Lower leg skin (tissue), 4 donors: ENCODE measurements around the gene C1QL4. TPM values are rescaled to one million over a fixed set of nuclear protein-coding genes. Genes with fewer than 3 reads are reported as not detected.

Source experiments
- DNase-seq, 2 donors: peaks; one replicate each; pipeline ENCODE4 v3.0.0-alpha.2; 2019; ENCODE audit warnings: low spot score in 2 of 2
- H3K4me3 ChIP-seq: fragments of 200-600 bp; sonication (generic); 2 replicates; pipeline ENCODE4 v1.5.1; 2017; ENCODE audit warnings: mild to moderate bottlenecking, low read depth; ENCODE audit not compliant: poor library complexity, severe bottlenecking
- POLR2A ChIP-seq, 2 donors: fragments of 450-650 bp; IDR thresholded peaks; one replicate each; pipeline ENCODE4 v1.6.1; 2016 to 2017; ENCODE audit warnings: antibody characterized with exemption in 2 of 2, mild to moderate bottlenecking in 1 of 2, moderate library complexity in 1 of 2
- WGBS, 2 donors: methylation state at CpG; one replicate each; pipeline ENCODE4 v1.1.5; 2018; 5-methylcytosine and 5-hydroxymethylcytosine counted together
- intact Hi-C: fragments of 100-400 bp; cut with DNase I; formaldehyde crosslinking; loops from one replicate; pipeline ENCODE4 v1.15.0; 2023; ENCODE audit warnings: low total_unique reads
- total RNA-seq, 4 donors: library from RNA; depleted of rRNA; stranded (reverse); fragments of >200 nt; gene quantifications; one replicate each; pipeline ENCODE4 v1.1.0, GENCODE V29; 2016
- TF ChIP-seq, protein P1 (sequence below), 3 donors: fragments of 450-650 bp; IDR thresholded peaks; one replicate each; pipeline ENCODE4 v1.5.1; 2016; ENCODE audit warnings: antibody characterized with exemption in 3 of 3, mild to moderate bottlenecking in 3 of 3, moderate library complexity in 2 of 3

Gene C1QL4
- total RNA-seq, 4 donors from 2014 or later: 0.62 to 2.5 (median 1.1) TPM; not detected in 1

DNA sequence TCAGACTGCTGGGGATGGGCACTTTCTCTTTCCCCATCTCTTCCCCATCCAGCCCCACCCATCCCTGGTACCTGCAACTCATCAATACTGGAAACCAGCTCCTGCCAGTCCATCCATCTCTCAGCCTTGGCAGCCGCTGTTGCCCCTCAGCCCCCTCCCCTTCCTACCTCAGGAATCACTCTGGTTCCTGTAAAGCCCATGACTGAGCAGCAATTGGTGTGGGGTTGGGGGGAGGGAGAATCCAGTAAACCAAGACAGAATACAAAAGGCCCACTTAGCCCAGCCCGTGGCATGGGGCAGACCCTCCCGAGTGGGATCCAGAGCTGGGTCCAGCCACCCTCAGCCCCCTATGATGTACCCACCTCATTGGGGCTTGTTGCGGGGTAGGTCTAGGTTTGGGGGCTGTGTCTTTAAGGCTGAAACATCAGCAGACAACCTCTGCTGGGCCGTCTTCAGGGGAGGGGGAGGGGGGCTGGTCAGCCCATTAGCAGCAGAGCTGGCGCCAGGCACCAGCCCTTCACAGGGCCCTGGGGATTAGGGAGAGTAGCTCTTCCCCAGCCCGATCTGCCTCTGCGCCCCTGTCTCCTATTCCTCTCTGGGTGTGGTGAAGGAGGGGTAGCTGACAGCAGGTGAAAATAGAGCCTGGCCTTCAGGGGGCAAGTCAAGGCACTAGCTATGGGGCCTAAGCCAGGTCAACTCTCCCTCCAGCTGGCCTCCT, 42.7 kb downstream of the C1QL4 start:
- DNase-seq: no peak
- TF ChIP-seq POLR2A (IDR thresholded peaks at IDR 0.05): no peak
- TF ChIP-seq, protein P1, sequence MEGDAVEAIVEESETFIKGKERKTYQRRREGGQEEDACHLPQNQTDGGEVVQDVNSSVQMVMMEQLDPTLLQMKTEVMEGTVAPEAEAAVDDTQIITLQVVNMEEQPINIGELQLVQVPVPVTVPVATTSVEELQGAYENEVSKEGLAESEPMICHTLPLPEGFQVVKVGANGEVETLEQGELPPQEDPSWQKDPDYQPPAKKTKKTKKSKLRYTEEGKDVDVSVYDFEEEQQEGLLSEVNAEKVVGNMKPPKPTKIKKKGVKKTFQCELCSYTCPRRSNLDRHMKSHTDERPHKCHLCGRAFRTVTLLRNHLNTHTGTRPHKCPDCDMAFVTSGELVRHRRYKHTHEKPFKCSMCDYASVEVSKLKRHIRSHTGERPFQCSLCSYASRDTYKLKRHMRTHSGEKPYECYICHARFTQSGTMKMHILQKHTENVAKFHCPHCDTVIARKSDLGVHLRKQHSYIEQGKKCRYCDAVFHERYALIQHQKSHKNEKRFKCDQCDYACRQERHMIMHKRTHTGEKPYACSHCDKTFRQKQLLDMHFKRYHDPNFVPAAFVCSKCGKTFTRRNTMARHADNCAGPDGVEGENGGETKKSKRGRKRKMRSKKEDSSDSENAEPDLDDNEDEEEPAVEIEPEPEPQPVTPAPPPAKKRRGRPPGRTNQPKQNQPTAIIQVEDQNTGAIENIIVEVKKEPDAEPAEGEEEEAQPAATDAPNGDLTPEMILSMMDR (IDR thresholded peaks at IDR 0.05): no peak
- no peak overlapping the region for H3K4me3 ChIP-seq
- WGBS, 2 donors: 65 to 80% methylated on average over 8 of the region's 8 CpGs
- intact Hi-C loops: no loop called here

DNA sequence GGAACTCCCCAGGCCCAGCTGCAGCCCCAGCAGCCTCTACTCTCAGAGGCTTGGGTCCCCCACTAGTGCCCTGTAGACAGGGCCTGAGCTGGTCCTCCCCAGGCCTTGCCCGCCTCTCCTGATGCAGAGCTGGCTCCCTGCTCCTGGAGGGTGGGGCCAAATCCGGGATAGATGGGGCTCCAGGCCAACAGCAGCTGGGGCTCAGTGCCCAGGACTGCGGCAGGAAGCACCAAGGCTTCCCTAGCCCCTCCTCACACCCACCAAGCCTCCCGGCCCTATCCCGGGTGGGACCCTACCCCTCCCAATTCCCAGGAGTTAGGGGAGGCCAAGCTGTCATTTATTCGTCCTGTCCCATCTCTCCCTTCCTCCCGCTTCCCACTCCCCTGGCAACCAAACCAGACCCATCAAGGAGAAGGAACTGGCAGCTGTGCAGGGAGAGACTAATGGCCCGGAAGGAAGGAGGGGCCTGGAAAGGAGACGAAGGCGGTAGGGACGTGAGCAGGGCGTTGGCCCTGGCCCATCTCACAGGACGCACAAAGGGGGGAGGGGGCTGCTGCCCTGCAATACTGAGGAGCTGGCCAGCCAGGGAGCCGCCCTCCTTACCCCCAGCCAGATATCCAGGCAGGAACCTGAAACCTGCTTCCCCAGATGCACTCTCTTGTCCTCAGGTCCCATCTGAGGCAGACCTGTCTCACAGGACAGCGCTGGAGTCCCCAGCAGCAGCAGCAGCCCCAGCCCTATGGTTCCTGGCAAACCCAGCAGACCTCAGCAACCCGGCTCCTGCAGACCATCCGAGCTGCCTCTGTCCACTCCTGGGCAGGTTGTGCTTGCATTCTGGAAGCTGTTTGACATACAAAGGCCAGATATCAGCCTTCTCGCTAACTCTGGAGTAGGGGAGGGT, 43.7 kb downstream of the C1QL4 start:
- no peak overlapping the region for H3K4me3 ChIP-seq
- intact Hi-C loops: no loop called here

GRCh38 chr12:49292729-49293055, 44.3 kb downstream of the C1QL4 start:
- DNase-seq: no peak
- TF ChIP-seq, protein P1 (IDR thresholded peaks at IDR 0.05): no peak
- no peak for TF ChIP-seq POLR2A (IDR thresholded peaks at IDR 0.05)
- no peak overlapping the region for H3K4me3 ChIP-seq
- intact Hi-C loops: no loop called here
- 51 to 52% methylated on average over 7 of the region's 7 CpGs for WGBS, 2 donors

More for the DNA sequence above, 43.7 kb downstream of the C1QL4 start:
- DNase-seq: peak in 1 of 2 donors; percentile 88
- 22 to 23% methylated on average over 14 to 17 of the region's 18 CpGs for WGBS, 2 donors
- TF ChIP-seq, protein P1 (IDR thresholded peaks at IDR 0.05): no peak
- TF ChIP-seq POLR2A (IDR thresholded peaks at IDR 0.05): no peak

DNA sequence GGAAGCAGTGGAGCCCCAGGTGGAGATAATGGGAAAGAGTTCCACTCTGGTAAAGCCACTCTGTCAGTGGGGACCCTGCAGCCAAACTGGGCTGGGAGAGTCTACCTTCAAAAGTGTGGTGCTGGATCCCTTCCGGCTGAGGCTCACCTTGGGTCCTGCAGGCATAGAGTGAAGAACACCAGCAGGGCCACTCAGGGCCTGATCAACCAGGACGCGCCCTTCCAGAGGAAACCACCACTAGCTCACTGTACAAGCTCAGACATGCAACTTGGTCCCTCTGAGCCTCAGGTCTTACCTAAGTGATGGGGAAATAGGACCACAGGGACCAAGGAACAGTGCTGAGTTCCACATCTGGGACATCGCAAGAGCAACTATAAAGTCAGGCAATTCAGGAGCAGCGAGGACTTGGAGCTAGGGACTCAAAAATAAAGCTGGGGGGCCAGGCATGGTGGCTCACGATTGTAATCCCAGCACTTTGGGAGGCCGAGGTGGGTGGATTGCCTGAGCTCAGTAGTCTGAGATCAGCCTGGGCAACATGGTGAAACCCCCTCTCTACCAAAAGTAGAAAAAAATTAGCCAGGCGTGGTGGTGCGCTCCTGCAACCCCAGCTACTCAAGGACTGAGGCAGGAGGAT, 47.9 kb downstream of the C1QL4 start:
- WGBS, 2 donors: 73 to 75% methylated on average over 8 to 9 of the region's 9 CpGs
- TF ChIP-seq POLR2A (IDR thresholded peaks at IDR 0.05): no peak
- TF ChIP-seq, protein P1 (IDR thresholded peaks at IDR 0.05): no peak
- peak in 1 of 2 donors; percentile 61 for DNase-seq
- intact Hi-C loops: loop anchor here (5.0 kb wide), 1 partner anchor 53 kb away; no protein-coding TSS in a partner anchor
- no peak overlapping the region for H3K4me3 ChIP-seq

DNA sequence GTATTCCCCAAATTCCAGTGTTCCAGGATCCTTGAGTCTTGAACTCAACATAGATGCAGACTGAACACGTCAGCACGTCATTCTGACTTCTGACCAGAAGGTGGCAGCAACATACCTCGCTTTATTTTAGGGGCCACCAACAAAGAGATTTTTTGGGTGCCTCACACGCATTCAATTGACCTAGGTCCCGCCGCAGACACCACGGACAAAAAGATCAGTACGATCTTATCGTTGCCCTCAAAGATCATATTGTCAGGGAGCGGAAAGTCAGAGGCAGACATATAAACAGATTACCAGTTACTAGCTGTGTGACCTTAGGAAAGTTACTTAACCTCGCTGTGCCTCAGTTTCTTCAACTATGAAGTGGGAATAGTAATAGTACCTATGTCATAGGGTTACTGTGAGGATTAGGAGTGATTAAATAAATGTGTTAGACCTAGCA, 48.6 kb downstream of the C1QL4 start:
- 8 to 9% methylated on average over 11 of the region's 11 CpGs for WGBS, 2 donors
- DNase-seq: peak in 1 of 2 donors; percentile 88
- TF ChIP-seq, protein P1 (IDR thresholded peaks at IDR 0.05): peak in 1 of 3 donors; percentile 64
- TF ChIP-seq POLR2A (IDR thresholded peaks at IDR 0.05): no peak
- no peak overlapping the region for H3K4me3 ChIP-seq
- intact Hi-C loops: loop anchor here (5.0 kb wide), 1 partner anchor 54 kb away; no protein-coding TSS in a partner anchor
